Liver (tissue), 9 donors: ENCODE measurements around the gene DCC. TPM values are rescaled to one million over a fixed set of nuclear protein-coding genes. Genes with fewer than 3 reads are reported as not detected.

Experiments
- DNase-seq: peaks from one replicate; pipeline ENCODE4 v3.0.0-alpha.2; 2017; ENCODE audit warnings: low spot score
- H3K27ac ChIP-seq, 2 donors: one replicate each; pipeline ENCODE4 v1.7.0; 2013; ENCODE audit warnings: inconsistent platforms in 2 of 2, low read length in 2 of 2, control low read depth in 1 of 2, low read depth in 1 of 2, mild to moderate bottlenecking in 1 of 2
- H3K27me3 ChIP-seq, 4 donors: one replicate each; pipeline versions ENCODE4 v1.6.1 to v1.7.0; 2013; ENCODE audit warnings: low read length in 3 of 4, inconsistent platforms in 1 of 4, mild to moderate bottlenecking in 1 of 4, moderate library complexity in 1 of 4; ENCODE audit not compliant: control insufficient read depth in 4 of 4, insufficient read depth in 4 of 4
- H3K36me3 ChIP-seq, 4 donors: one replicate each; pipeline versions ENCODE4 v1.6.1 to v1.7.0; 2013; ENCODE audit warnings: low read length in 3 of 4, mild to moderate bottlenecking in 3 of 4, low read depth in 1 of 4, moderate library complexity in 1 of 4; ENCODE audit not compliant: control insufficient read depth in 4 of 4, insufficient read depth in 3 of 4
- H3K4me1 ChIP-seq, 4 donors: one replicate each; pipeline versions ENCODE4 v1.6.1 to v1.7.0; 2013; ENCODE audit warnings: low read length in 3 of 4, mild to moderate bottlenecking in 3 of 4, moderate library complexity in 1 of 4; ENCODE audit not compliant: control insufficient read depth in 4 of 4, insufficient read depth in 4 of 4
- H3K4me3 ChIP-seq, 3 donors: one replicate each; pipeline versions ENCODE4 v1.6.1 to v1.7.0; 2013; ENCODE audit warnings: low read length in 3 of 3, control low read depth in 1 of 3, low read depth in 1 of 3, mild to moderate bottlenecking in 1 of 3
- H3K9ac ChIP-seq, 2 donors: one replicate each; pipeline ENCODE4 v1.7.0; 2013; ENCODE audit warnings: low read length in 2 of 2, mild to moderate bottlenecking in 2 of 2, moderate library complexity in 2 of 2, control low read depth in 1 of 2, low read depth in 1 of 2
- H3K9me3 ChIP-seq, 4 donors: one replicate each; pipeline versions ENCODE4 v1.6.1 to v1.7.0; 2013; ENCODE audit warnings: low read length in 3 of 4; ENCODE audit not compliant: control insufficient read depth in 4 of 4
- CTCF ChIP-seq: fragments of 150-350 bp; IDR thresholded peaks from 2 replicates; pipeline ENCODE4 v1.5.1; 2017; ENCODE audit warnings: improper control_type of control experiment, low read depth, low read length; ENCODE audit not compliant: missing input control
- EGR1 ChIP-seq, 2 donors: IDR thresholded peaks; 2 replicates each; pipeline ENCODE4 v1.6.1; 2016 to 2018; ENCODE audit warnings: antibody characterized with exemption in 2 of 2, low read depth in 2 of 2
- FOXA1 ChIP-seq: IDR thresholded peaks from 2 replicates; pipeline ENCODE4 v1.6.1; 2016; ENCODE audit warnings: antibody characterized with exemption
- FOXA2 ChIP-seq: IDR thresholded peaks from 2 replicates; pipeline ENCODE4 v1.6.1; 2016; ENCODE audit warnings: antibody characterized with exemption
- GABPA ChIP-seq, 2 donors: IDR thresholded peaks in 1 of 2; conservative IDR thresholded peaks in 1 of 2; 2 replicates each; pipeline ENCODE4 v1.6.1; 2016; ENCODE audit warnings: antibody characterized with exemption in 2 of 2, mild to moderate bottlenecking in 1 of 2, moderate library complexity in 1 of 2
- HNF4A ChIP-seq, 2 donors: conservative IDR thresholded peaks; 2 replicates each; pipeline ENCODE4 v1.6.1; 2016; ENCODE audit warnings: antibody characterized with exemption in 2 of 2, mild to moderate bottlenecking in 2 of 2
- HNF4G ChIP-seq: IDR thresholded peaks from 2 replicates; pipeline ENCODE4 v1.6.1; 2016; ENCODE audit warnings: antibody characterized with exemption
- JUND ChIP-seq, 2 donors: IDR thresholded peaks; 2 replicates each; pipeline ENCODE4 v1.6.1; 2016; ENCODE audit warnings: antibody characterized with exemption in 2 of 2
- MAX ChIP-seq: IDR thresholded peaks from 2 replicates; pipeline ENCODE4 v1.6.1; 2016; ENCODE audit warnings: antibody characterized with exemption
- NR2F2 ChIP-seq: IDR thresholded peaks from 2 replicates; pipeline ENCODE4 v1.6.1; 2016; ENCODE audit warnings: antibody characterized with exemption
- RXRA ChIP-seq, 2 donors: IDR thresholded peaks; 2 replicates each; pipeline ENCODE4 v1.6.1; 2017 to 2018; ENCODE audit warnings: antibody characterized with exemption in 2 of 2, mild to moderate bottlenecking in 1 of 2
- SP1 ChIP-seq: IDR thresholded peaks from 2 replicates; pipeline ENCODE4 v1.6.1; 2018; ENCODE audit warnings: antibody characterized with exemption, mild to moderate bottlenecking
- TAF1 ChIP-seq: conservative IDR thresholded peaks from 2 replicates; pipeline ENCODE4 v1.6.1; 2016; ENCODE audit warnings: antibody characterized with exemption, mild to moderate bottlenecking
- YY1 ChIP-seq: IDR thresholded peaks from 2 replicates; pipeline ENCODE4 v1.6.1; 2016; ENCODE audit warnings: antibody characterized with exemption, mild to moderate bottlenecking
- whole genome bisulfite sequencing: extraction: QIAGEN DNeasy Blood & Tissue Kit; methylation state at CpG from one replicate; pipeline ENCODE4 v1.1.7; 2013; 5-methylcytosine and 5-hydroxymethylcytosine counted together
- polyA plus RNA-seq, 2 donors: library from polyadenylated mRNA; stranded (reverse) in 1 of 2; unstranded in 1 of 2; fragments of 200-250 nt in 1 of 2; fragments of >200 nt in 1 of 2; fragmentation: Nextera tagmentation in 1 of 2; extraction: Ambion mirVana in 1 of 2; gene quantifications; one replicate each; pipeline versions ENCODE4 v1.2.1 to v1.2.3, GENCODE V29; 2013 to 2015
- total RNA-seq, 2 donors: library from RNA; depleted of rRNA; stranded (reverse); fragments of >200 nt; gene quantifications; one replicate each; pipeline ENCODE4 v1.2.3, GENCODE V29; 2014
- TF ChIP-seq, protein P1 (sequence below): IDR thresholded peaks from 2 replicates; pipeline ENCODE4 v1.6.1; 2016; ENCODE audit warnings: antibody characterized with exemption
- TF ChIP-seq, protein P2 (sequence below): IDR thresholded peaks from 2 replicates; pipeline ENCODE4 v1.6.1; 2016; ENCODE audit warnings: antibody characterized with exemption, mild to moderate bottlenecking
- donor health status: healthy.
- donor health status: healthy.
- donor health status: healthy.
- donor health status: healthy.
- donor health status: healthy.

Gene DCC
- total and polyA plus RNA-seq, 4 donors = under 0.01 to 0.03 TPM; not detected in 2

DNA sequence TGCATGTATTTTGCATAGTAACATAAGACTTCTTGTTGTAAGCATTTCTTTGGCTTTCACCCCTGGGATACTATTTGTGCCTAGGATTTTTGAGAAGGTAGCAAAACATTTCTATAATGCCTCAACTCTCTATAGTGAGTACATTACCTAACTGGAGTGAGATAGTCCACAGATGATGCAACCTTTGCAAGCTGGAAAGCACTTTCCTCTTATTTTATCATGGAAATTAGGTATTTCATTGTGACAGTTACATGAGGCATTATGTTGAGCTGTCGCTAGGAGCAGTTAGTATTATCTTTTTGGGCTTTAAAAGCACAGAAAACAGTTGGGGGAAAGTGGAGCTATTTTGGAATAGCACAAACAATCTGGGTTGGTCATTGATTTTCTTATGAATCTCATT is 786.2 kb downstream of the DCC start:
- H3K9me3 ChIP-seq = no peaks in the 10 kb centered on the region
- no peak overlapping the region for H3K9ac ChIP-seq
- TF ChIP-seq NR2F2 (no peak), YY1 (no peak), SP1 (no peak), CTCF (no peak), MAX (no peak), GABPA (IDR thresholded peaks at IDR 0.05 in 1 of 2, conservative IDR thresholded peaks at IDR 0.05 in 1 of 2) (no peak)
- TF ChIP-seq, protein P1, sequence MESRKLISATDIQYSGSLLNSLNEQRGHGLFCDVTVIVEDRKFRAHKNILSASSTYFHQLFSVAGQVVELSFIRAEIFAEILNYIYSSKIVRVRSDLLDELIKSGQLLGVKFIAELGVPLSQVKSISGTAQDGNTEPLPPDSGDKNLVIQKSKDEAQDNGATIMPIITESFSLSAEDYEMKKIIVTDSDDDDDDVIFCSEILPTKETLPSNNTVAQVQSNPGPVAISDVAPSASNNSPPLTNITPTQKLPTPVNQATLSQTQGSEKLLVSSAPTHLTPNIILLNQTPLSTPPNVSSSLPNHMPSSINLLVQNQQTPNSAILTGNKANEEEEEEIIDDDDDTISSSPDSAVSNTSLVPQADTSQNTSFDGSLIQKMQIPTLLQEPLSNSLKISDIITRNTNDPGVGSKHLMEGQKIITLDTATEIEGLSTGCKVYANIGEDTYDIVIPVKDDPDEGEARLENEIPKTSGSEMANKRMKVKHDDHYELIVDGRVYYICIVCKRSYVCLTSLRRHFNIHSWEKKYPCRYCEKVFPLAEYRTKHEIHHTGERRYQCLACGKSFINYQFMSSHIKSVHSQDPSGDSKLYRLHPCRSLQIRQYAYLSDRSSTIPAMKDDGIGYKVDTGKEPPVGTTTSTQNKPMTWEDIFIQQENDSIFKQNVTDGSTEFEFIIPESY = no peak

GRCh38 chr18:53131001-53131400 is 791.0 kb downstream of the DCC start:
- Histone ChIP-seq H3K27me3 (no peaks in the 10 kb centered on the region), H3K4me3 (no peak overlapping the region), H3K36me3 (no peaks in the 10 kb centered on the region), H3K4me1 (no peaks in the 10 kb centered on the region), H3K9me3 (no peaks in the 10 kb centered on the region), H3K27ac (no peak overlapping the region), H3K9ac (no peak overlapping the region)
- 71% methylated on average over 1 of the region's 1 CpG for WGBS
- no peak for DNase-seq
- TF ChIP-seq EGR1 (IDR thresholded peaks at IDR 0.05; ENCODE audit: low read depth in 2 of 2) (no peak), CTCF (no peak), JUND (IDR thresholded peaks at IDR 0.05) (no peak), MAX (no peak), FOXA1 (no peak), RXRA (IDR thresholded peaks at IDR 0.05) (no peak), FOXA2 (no peak), HNF4G (no peak), SP1 (no peak), TAF1 (no peak), NR2F2 (no peak), HNF4A (conservative IDR thresholded peaks at IDR 0.05) (no peak), YY1 (no peak)
- TF ChIP-seq, protein P2, sequence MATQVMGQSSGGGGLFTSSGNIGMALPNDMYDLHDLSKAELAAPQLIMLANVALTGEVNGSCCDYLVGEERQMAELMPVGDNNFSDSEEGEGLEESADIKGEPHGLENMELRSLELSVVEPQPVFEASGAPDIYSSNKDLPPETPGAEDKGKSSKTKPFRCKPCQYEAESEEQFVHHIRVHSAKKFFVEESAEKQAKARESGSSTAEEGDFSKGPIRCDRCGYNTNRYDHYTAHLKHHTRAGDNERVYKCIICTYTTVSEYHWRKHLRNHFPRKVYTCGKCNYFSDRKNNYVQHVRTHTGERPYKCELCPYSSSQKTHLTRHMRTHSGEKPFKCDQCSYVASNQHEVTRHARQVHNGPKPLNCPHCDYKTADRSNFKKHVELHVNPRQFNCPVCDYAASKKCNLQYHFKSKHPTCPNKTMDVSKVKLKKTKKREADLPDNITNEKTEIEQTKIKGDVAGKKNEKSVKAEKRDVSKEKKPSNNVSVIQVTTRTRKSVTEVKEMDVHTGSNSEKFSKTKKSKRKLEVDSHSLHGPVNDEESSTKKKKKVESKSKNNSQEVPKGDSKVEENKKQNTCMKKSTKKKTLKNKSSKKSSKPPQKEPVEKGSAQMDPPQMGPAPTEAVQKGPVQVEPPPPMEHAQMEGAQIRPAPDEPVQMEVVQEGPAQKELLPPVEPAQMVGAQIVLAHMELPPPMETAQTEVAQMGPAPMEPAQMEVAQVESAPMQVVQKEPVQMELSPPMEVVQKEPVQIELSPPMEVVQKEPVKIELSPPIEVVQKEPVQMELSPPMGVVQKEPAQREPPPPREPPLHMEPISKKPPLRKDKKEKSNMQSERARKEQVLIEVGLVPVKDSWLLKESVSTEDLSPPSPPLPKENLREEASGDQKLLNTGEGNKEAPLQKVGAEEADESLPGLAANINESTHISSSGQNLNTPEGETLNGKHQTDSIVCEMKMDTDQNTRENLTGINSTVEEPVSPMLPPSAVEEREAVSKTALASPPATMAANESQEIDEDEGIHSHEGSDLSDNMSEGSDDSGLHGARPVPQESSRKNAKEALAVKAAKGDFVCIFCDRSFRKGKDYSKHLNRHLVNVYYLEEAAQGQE = no peak
- TF ChIP-seq, protein P1 = no peak

More for the DNA sequence above, 786.2 kb downstream of the DCC start:
- no peak overlapping the region for H3K27ac ChIP-seq
- DNase-seq = no peak
- no peaks in the 10 kb centered on the region for H3K36me3 ChIP-seq
- no peaks in the 10 kb centered on the region for H3K4me1 ChIP-seq
- 58% methylated on average over 1 of the region's 1 CpG for WGBS
- no peaks in the 10 kb centered on the region for H3K27me3 ChIP-seq
- H3K4me3 ChIP-seq = no peak overlapping the region
